ENCODE data around the gene OR52W1.
"Not testable (repeated sequence)": the region's sequence is repeated elsewhere in the genome, so short reads cannot be mapped to it uniquely, and the experiment has no call there.

DNA sequence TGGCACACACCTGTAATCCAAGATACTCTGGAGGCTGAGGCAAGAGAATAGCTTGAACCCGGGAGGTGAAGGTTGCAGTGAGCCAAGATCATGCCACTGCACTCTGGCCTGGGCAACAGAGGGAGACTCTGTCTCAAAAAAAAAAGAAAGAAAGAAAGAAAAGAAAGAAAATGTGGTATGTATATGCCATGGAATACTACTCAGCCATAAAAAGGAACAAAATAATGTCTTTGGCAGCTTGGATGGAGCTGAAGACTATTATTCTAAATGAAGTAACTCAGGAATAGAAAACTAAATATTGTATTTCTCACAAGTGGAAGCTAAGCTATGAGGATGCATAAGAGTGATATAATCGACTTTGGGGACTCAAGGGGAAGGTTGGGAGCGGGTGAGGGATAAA lies 49.9 kb downstream of the OR52W1 start:
- TF ChIP-seq, protein P1, sequence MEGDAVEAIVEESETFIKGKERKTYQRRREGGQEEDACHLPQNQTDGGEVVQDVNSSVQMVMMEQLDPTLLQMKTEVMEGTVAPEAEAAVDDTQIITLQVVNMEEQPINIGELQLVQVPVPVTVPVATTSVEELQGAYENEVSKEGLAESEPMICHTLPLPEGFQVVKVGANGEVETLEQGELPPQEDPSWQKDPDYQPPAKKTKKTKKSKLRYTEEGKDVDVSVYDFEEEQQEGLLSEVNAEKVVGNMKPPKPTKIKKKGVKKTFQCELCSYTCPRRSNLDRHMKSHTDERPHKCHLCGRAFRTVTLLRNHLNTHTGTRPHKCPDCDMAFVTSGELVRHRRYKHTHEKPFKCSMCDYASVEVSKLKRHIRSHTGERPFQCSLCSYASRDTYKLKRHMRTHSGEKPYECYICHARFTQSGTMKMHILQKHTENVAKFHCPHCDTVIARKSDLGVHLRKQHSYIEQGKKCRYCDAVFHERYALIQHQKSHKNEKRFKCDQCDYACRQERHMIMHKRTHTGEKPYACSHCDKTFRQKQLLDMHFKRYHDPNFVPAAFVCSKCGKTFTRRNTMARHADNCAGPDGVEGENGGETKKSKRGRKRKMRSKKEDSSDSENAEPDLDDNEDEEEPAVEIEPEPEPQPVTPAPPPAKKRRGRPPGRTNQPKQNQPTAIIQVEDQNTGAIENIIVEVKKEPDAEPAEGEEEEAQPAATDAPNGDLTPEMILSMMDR (IDR thresholded peaks at IDR 0.05; ENCODE audit: insufficient read depth, low read length, poor library complexity, severe bottlenecking): not testable (repeated sequence)
- TF ChIP-seq EZH2phosphoT487 (conservative IDR thresholded peaks at IDR 0.05; ENCODE audit: low read length): not testable (repeated sequence)
